IMR-90 (cell line): Measurements from ENCODE around the gene KRT72. TPM values are rescaled to one million over a fixed set of nuclear protein-coding genes. Genes with fewer than 3 reads are reported as not detected.

ENCODE experiments used
- ATAC-seq: fragments of 200-7000 bp; cut with Tn5 transposase; 2 replicates; pipeline ENCODE4 v1.9.1; 2020; ENCODE audit warnings: low read depth, mild to moderate bottlenecking, moderate library complexity
- BruUV-seq: library from RNA; stranded (reverse); fragments of 400-500 nt; replicated peaks from 2 replicates; lab custom pipeline; 2021; lab: Mats Ljungman, UMichigan
- CTCF ChIA-PET: fragments of 300-600 bp; formaldehyde crosslinking; extraction: SDS; loops from one replicate; lab custom pipeline; 2021; ENCODE audit warnings: antibody characterized with exemption; lab: Yijun Ruan, JAX
- POLR2A ChIA-PET: fragments of 300-600 bp; sonication (Branson Sonifier 250); formaldehyde crosslinking; loops from one replicate; lab custom pipeline; 2022; ENCODE audit warnings: antibody characterized with exemption; ENCODE audit not compliant: unreplicated experiment; lab: Charles Lee
- DNase-seq: peaks from one replicate; pipeline ENCODE4 v3.0.0; 2013
- H2AFZ ChIP-seq: replicated peaks from 2 replicates; pipeline ENCODE3; 2013; ENCODE audit warnings: low read length, mild to moderate bottlenecking; ENCODE audit not compliant: poor library complexity
- H2AK5ac ChIP-seq: 2 replicates; pipeline ENCODE4 v1.6.1; 2013; ENCODE audit warnings: low read depth, low read length, inconsistent platforms
- H2AK9ac ChIP-seq: replicated peaks from 2 replicates; pipeline ENCODE3; 2013; ENCODE audit warnings: mild to moderate bottlenecking, low read depth, low read length, moderate library complexity; ENCODE audit not compliant: poor library complexity
- H2BK120ac ChIP-seq: 2 replicates; pipeline ENCODE4 v1.6.1; 2013; ENCODE audit warnings: low read depth, low read length, inconsistent platforms
- H2BK15ac ChIP-seq: 3 replicates; pipeline ENCODE4 v1.6.1; 2013; ENCODE audit warnings: low read depth, low read length, inconsistent platforms
- H2BK20ac ChIP-seq: 2 replicates; pipeline ENCODE4 v1.6.1; 2013; ENCODE audit warnings: low read depth, mild to moderate bottlenecking, inconsistent platforms, low read length, moderate library complexity
- H2BK5ac ChIP-seq: 2 replicates; pipeline ENCODE4 v1.6.1; 2013; ENCODE audit warnings: mild to moderate bottlenecking, low read depth, low read length, inconsistent platforms; ENCODE audit not compliant: poor library complexity, severe bottlenecking
- H3K14ac ChIP-seq: replicated peaks from 2 replicates; pipeline ENCODE4 v1.6.1; 2013; ENCODE audit warnings: low read depth, low read length, inconsistent platforms
- H3K18ac ChIP-seq: 2 replicates; pipeline ENCODE4 v1.6.1; 2013; ENCODE audit warnings: low read depth, low read length, control low read depth
- H3K23ac ChIP-seq: 2 replicates; pipeline ENCODE4 v1.6.1; 2013; ENCODE audit warnings: low read depth, low read length, inconsistent platforms
- H3K27ac ChIP-seq: 2 replicates; pipeline ENCODE4 v1.5.1; 2013; ENCODE audit warnings: mild to moderate bottlenecking, control low read depth, low read length; ENCODE audit not compliant: insufficient read depth
- H3K27me3 ChIP-seq: 2 replicates; pipeline ENCODE4 v1.6.1; 2013; ENCODE audit warnings: low read length; ENCODE audit not compliant: control insufficient read depth, insufficient read depth
- H3K36me3 ChIP-seq: 2 replicates; pipeline ENCODE4 v1.6.1; 2013; ENCODE audit warnings: low read length, mixed read lengths; ENCODE audit not compliant: control insufficient read depth, insufficient read depth
- H3K4ac ChIP-seq: 2 replicates; pipeline ENCODE4 v1.6.1; 2013; ENCODE audit warnings: low read depth, low read length, inconsistent platforms
- H3K4me1 ChIP-seq: 2 replicates; pipeline ENCODE4 v1.6.1; 2013; ENCODE audit warnings: low read length, mixed read lengths; ENCODE audit not compliant: control insufficient read depth, insufficient read depth
- H3K4me2 ChIP-seq: 2 replicates; pipeline ENCODE4 v1.6.1; 2013; ENCODE audit warnings: low read depth, mild to moderate bottlenecking, control low read depth, low read length, moderate library complexity
- H3K4me3 ChIP-seq: 2 replicates; pipeline ENCODE4 v1.5.1; 2013; ENCODE audit warnings: low read depth, mild to moderate bottlenecking, control low read depth, low read length, moderate library complexity; ENCODE audit not compliant: insufficient read depth
- H3K56ac ChIP-seq: 2 replicates; pipeline ENCODE4 v1.6.1; 2013; ENCODE audit warnings: low read length, inconsistent platforms; ENCODE audit not compliant: insufficient read depth; ENCODE audit errors: extremely low read depth
- H3K79me1 ChIP-seq, 2 experiments: 2 replicates each; pipeline ENCODE4 v1.6.1; 2013; ENCODE audit warnings: low read length in 2 of 2, inconsistent platforms in 1 of 2, low read depth in 1 of 2
- H3K9ac ChIP-seq: 2 replicates; pipeline ENCODE4 v1.6.1; 2013; ENCODE audit warnings: low read depth, low read length, control low read depth
- H3K9me1 ChIP-seq: 2 replicates; pipeline ENCODE4 v1.6.1; 2013; ENCODE audit warnings: low read length, inconsistent platforms; ENCODE audit not compliant: insufficient read depth
- H3K9me3 ChIP-seq: 2 replicates; pipeline ENCODE4 v1.6.1; 2013; ENCODE audit warnings: low read length; ENCODE audit not compliant: control insufficient read depth, insufficient read depth
- H4K20me1 ChIP-seq: 2 replicates; pipeline ENCODE4 v1.6.1; 2013; ENCODE audit warnings: low read length, inconsistent platforms; ENCODE audit not compliant: insufficient read depth
- H4K5ac ChIP-seq: 2 replicates; pipeline ENCODE4 v1.6.1; 2013; ENCODE audit warnings: mild to moderate bottlenecking, low read depth, low read length, control low read depth
- H4K8ac ChIP-seq, 2 experiments: 2 replicates each; pipeline ENCODE4 v1.6.1; 2013; ENCODE audit warnings: low read depth in 2 of 2, low read length in 2 of 2, control low read depth in 1 of 2, inconsistent platforms in 1 of 2
- H4K91ac ChIP-seq: 2 replicates; pipeline ENCODE4 v1.6.1; 2013; ENCODE audit warnings: low read depth, low read length, inconsistent platforms; ENCODE audit not compliant: insufficient read depth
- CHD1 ChIP-seq: IDR thresholded peaks from 2 replicates; pipeline ENCODE4 v1.6.1; 2012; ENCODE audit warnings: low read depth, low read length, improper control_type of control experiment
- MAFK ChIP-seq: IDR thresholded peaks from 2 replicates; pipeline ENCODE4 v1.6.1; 2012; ENCODE audit warnings: low read depth, low read length, improper control_type of control experiment
- NFE2L2 ChIP-seq: fragments of 150-350 bp; IDR thresholded peaks from 2 replicates; pipeline ENCODE4 v1.6.1; 2016; ENCODE audit warnings: low read depth, mild to moderate bottlenecking, low read length
- RAD21 ChIP-seq: IDR thresholded peaks from 2 replicates; pipeline ENCODE4 v1.6.1; 2012; ENCODE audit warnings: low read length, improper control_type of control experiment
- SMC3 ChIP-seq: fragments of 150-350 bp; IDR thresholded peaks from 2 replicates; pipeline ENCODE4 v1.6.1; 2016; ENCODE audit warnings: low read depth, mild to moderate bottlenecking, antibody characterized with exemption, low read length, moderate library complexity
- WGBS, 2 experiments: methylation state at CpG; one replicate each; pipeline versions ENCODE4 v1.1.5 to v1.1.7; 2013; ENCODE audit warnings: missing lambda C conversion rate in 2 of 2; ENCODE audit not compliant: insufficient read length in 1 of 2; ENCODE audit errors: extremely low coverage in 2 of 2; 5-methylcytosine and 5-hydroxymethylcytosine counted together
- dilution Hi-C: fragments of 300-500 bp; cut with HindIII; formaldehyde crosslinking; loops from one replicate; pipeline ENCODE4 v1.14.3; 2018; ENCODE audit warnings: low sequenced_read_pairs; ENCODE audit not compliant: unreplicated experiment
- in situ Hi-C: fragments of 300-500 bp; cut with MboI; formaldehyde crosslinking; loops from 3 replicates; pipeline ENCODE4 v1.14.3; 2019; ENCODE audit warnings: low sequenced_read_pairs, inconsistent platforms, mixed read lengths
- intact Hi-C: fragments of 100-400 bp; cut with micrococcal nuclease; formaldehyde crosslinking; loops from 2 replicates; pipeline ENCODE4 v1.10.0; 2022
- polyA plus RNA-seq, 3 experiments: library from polyadenylated mRNA; depleted of rRNA; stranded (reverse); fragments of >200 nt; gene quantifications; 2 replicates each; pipeline ENCODE4 v1.2.3, GENCODE V29; 2012; ENCODE audit warnings: low replicate concordance in 1 of 3
- total RNA-seq: library from RNA; depleted of rRNA; stranded (reverse); fragments of >200 nt; gene quantifications from 2 replicates; pipeline ENCODE4 v1.2.3, GENCODE V29; 2012
- TF ChIP-seq, protein P1 (sequence below): conservative IDR thresholded peaks from 2 replicates; pipeline ENCODE4 v1.5.1; 2012; ENCODE audit warnings: mild to moderate bottlenecking, low read depth, low read length, improper control_type of control experiment
- TF ChIP-seq, protein P2 (sequence below): fragments of 150-350 bp; IDR thresholded peaks from 2 replicates; pipeline ENCODE4 v1.6.1; 2017; ENCODE audit warnings: mild to moderate bottlenecking, antibody characterized with exemption, low read length, low read depth
- TF ChIP-seq, protein P3 (sequence below): fragments of 150-350 bp; IDR thresholded peaks from 2 replicates; pipeline ENCODE4 v1.6.1; 2016; ENCODE audit warnings: low read depth, mild to moderate bottlenecking, low read length, moderate library complexity, borderline replicate concordance

KRT72 gene
- total and polyA plus RNA-seq, 2 of the 4 experiments (the other 2 are of a cell fraction), result not detected

DNA sequence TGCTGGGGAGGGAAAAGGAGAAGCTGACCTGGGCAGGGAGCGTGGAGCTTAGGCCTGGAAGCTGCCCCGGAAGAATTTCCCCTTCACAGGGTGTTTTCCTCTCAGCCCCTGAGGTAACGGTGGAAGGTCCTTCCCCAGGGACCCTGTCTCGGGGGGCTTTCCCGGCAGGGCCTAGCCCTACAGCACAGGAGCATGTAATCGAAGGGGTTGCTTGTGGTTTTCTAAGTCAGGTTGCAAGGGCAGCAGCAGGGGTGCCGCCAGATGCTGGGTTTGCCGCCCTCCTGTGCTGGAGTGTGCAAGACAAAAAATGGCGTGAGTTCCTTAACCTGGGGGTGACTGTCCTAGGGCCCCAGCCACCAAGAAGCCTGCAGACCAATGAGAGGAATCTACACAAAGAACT is 26.0 kb downstream of the KRT72 start:
- Histone ChIP-seq H3K79me1 (no peaks in the 10 kb centered on the region), H2AK5ac (no peak overlapping the region), H4K91ac (no peak overlapping the region), H3K18ac (no peak overlapping the region), H3K4ac (no peak overlapping the region), H3K23ac (no peak overlapping the region), H3K27ac (no peak overlapping the region), H3K9me3 (no peaks in the 10 kb centered on the region), H2BK20ac (no peak overlapping the region), H3K4me1 (no peaks in the 10 kb centered on the region), H4K5ac (no peak overlapping the region), H3K14ac (no peak overlapping the region), H3K4me2 (no peak overlapping the region), H3K36me3 (no peaks in the 10 kb centered on the region), H3K4me3 (no peak overlapping the region), H2BK5ac (no peak overlapping the region), H3K9ac (no peak overlapping the region), H3K9me1 (no peaks in the 10 kb centered on the region), H2AK9ac (no peak overlapping the region), H4K20me1 (no peaks in the 10 kb centered on the region), H4K8ac (no peak overlapping the region), H3K56ac (no peak overlapping the region), H2BK15ac (no peak overlapping the region), H2BK120ac (no peak overlapping the region), H2AFZ (no peak overlapping the region), H3K27me3 (peaks cover 52% of the 10 kb centered on the region)
- in situ Hi-C loops, result no loop called here
- intact Hi-C loops, result no loop called here
- ATAC-seq (no peak), DNase-seq (no peak)
- POLR2A ChIA-PET, result no interaction called here
- dilution Hi-C loops, result no loop called here
- TF ChIP-seq RAD21, result no peak
- TF ChIP-seq, protein P1, sequence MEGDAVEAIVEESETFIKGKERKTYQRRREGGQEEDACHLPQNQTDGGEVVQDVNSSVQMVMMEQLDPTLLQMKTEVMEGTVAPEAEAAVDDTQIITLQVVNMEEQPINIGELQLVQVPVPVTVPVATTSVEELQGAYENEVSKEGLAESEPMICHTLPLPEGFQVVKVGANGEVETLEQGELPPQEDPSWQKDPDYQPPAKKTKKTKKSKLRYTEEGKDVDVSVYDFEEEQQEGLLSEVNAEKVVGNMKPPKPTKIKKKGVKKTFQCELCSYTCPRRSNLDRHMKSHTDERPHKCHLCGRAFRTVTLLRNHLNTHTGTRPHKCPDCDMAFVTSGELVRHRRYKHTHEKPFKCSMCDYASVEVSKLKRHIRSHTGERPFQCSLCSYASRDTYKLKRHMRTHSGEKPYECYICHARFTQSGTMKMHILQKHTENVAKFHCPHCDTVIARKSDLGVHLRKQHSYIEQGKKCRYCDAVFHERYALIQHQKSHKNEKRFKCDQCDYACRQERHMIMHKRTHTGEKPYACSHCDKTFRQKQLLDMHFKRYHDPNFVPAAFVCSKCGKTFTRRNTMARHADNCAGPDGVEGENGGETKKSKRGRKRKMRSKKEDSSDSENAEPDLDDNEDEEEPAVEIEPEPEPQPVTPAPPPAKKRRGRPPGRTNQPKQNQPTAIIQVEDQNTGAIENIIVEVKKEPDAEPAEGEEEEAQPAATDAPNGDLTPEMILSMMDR, result no peak
- TF ChIP-seq, protein P2, sequence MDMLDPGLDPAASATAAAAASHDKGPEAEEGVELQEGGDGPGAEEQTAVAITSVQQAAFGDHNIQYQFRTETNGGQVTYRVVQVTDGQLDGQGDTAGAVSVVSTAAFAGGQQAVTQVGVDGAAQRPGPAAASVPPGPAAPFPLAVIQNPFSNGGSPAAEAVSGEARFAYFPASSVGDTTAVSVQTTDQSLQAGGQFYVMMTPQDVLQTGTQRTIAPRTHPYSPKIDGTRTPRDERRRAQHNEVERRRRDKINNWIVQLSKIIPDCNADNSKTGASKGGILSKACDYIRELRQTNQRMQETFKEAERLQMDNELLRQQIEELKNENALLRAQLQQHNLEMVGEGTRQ, result no peak
- no peak for TF ChIP-seq MAFK
- TF ChIP-seq NFE2L2, result no peak
- no peak for TF ChIP-seq SMC3
- TF ChIP-seq, protein P3, sequence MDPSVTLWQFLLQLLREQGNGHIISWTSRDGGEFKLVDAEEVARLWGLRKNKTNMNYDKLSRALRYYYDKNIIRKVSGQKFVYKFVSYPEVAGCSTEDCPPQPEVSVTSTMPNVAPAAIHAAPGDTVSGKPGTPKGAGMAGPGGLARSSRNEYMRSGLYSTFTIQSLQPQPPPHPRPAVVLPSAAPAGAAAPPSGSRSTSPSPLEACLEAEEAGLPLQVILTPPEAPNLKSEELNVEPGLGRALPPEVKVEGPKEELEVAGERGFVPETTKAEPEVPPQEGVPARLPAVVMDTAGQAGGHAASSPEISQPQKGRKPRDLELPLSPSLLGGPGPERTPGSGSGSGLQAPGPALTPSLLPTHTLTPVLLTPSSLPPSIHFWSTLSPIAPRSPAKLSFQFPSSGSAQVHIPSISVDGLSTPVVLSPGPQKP, result no peak
- no peak for TF ChIP-seq CHD1
- 40% methylated on average over 1 of the region's 9 CpGs; no CpG with 5 or more reads in 1 of the 2 experiments for WGBS, 2 experiments
- CTCF ChIA-PET, result no interaction called here
- no TSS peak for BruUV-seq
